Activated naive CD4-positive, alpha-beta T cell treated with anti-CD3 and anti-CD28 coated beads, Interleukin-2, amount 10 ng/mL, durations not matched to agents 7 days and 5 days (primary cell): ENCODE measurements around the gene ACAN.

ENCODE experiments used
- CTCF ChIA-PET: fragments of 350-600 bp; sonication (Branson Sonifier 250); formaldehyde crosslinking; loops from one replicate; lab custom pipeline; 2021; ENCODE audit warnings: antibody characterized with exemption; lab: Charles Lee
- DNase-seq: peaks from one replicate; pipeline ENCODE4 v3.0.0-alpha.2; 2020
- H3K27ac Mint-ChIP-seq: one replicate; pipeline ENCODE4 v1.8.0; 2021; ENCODE audit warnings: mild to moderate bottlenecking, moderate library complexity, mixed read lengths
- H3K27me3 Mint-ChIP-seq: one replicate; pipeline ENCODE4 v1.8.0; 2021; ENCODE audit warnings: mild to moderate bottlenecking, mixed read lengths
- H3K36me3 Mint-ChIP-seq: one replicate; pipeline ENCODE4 v1.8.0; 2021; ENCODE audit warnings: mixed read lengths
- H3K4me1 Mint-ChIP-seq: one replicate; pipeline ENCODE4 v1.8.0; 2021; ENCODE audit warnings: mixed read lengths
- H3K4me3 Mint-ChIP-seq: one replicate; pipeline ENCODE4 v1.8.0; 2021; ENCODE audit warnings: mild to moderate bottlenecking, moderate library complexity, mixed read lengths
- H3K9me3 Mint-ChIP-seq: one replicate; pipeline ENCODE4 v1.8.0; 2021; ENCODE audit warnings: mixed read lengths

Gene ACAN

GRCh38 chr15:88841236-88841635, 38.0 kb downstream of the ACAN start:
- H3K27ac Mint-ChIP-seq, result no peak overlapping the region
- CTCF ChIA-PET, result interaction anchor here (0.6 kb wide), 1 partner anchor 238 kb away, joined by 3 read pairs; no protein-coding TSS in a partner anchor
- no peaks in the 10 kb centered on the region for H3K9me3 Mint-ChIP-seq
- no peaks in the 10 kb centered on the region for H3K36me3 Mint-ChIP-seq
- no peaks in the 10 kb centered on the region for H3K4me1 Mint-ChIP-seq
- DNase-seq, result no peak
- no peaks in the 10 kb centered on the region for H3K27me3 Mint-ChIP-seq
- H3K4me3 Mint-ChIP-seq, result no peak overlapping the region

- no peak for DNase-seq
- CTCF ChIA-PET, result no interaction called here
- Mint-ChIP-seq H3K9me3 (no peaks in the 10 kb centered on the region), H3K27me3 (no peaks in the 10 kb centered on the region), H3K4me1 (no peaks in the 10 kb centered on the region), H3K4me3 (no peak overlapping the region), H3K36me3 (no peaks in the 10 kb centered on the region), H3K27ac (no peak overlapping the region)
Measured at GRCh38 chr15:88842156-88842555, 38.9 kb downstream of the ACAN start.

GRCh38 chr15:88843334-88843733, 40.1 kb downstream of the ACAN start:
- CTCF ChIA-PET, result interaction anchor here (1.9 kb wide), 1 partner anchor 9 kb away, joined by 6 read pairs; no protein-coding TSS in a partner anchor
- Mint-ChIP-seq H3K27ac (no peak overlapping the region), H3K9me3 (no peaks in the 10 kb centered on the region), H3K4me3 (no peak overlapping the region), H3K36me3 (no peaks in the 10 kb centered on the region), H3K27me3 (no peaks in the 10 kb centered on the region), H3K4me1 (no peaks in the 10 kb centered on the region)
- DNase-seq, result no peak

- Mint-ChIP-seq H3K27ac (no peak overlapping the region), H3K4me3 (no peak overlapping the region), H3K36me3 (no peaks in the 10 kb centered on the region), H3K27me3 (no peaks in the 10 kb centered on the region), H3K4me1 (no peaks in the 10 kb centered on the region), H3K9me3 (no peaks in the 10 kb centered on the region)
- CTCF ChIA-PET, result interaction anchor here (0.6 to 1.9 kb wide), 2 partner anchors 10 to 656 kb away, joined by 4 to 6 read pairs; no protein-coding TSS in a partner anchor
- DNase-seq, result no peak
Measured at GRCh38 chr15:88844749-88845386, 41.6 kb downstream of the ACAN start.

GRCh38 chr15:88845616-88846015, 42.4 kb downstream of the ACAN start:
- H3K27me3 Mint-ChIP-seq, result no peaks in the 10 kb centered on the region
- no peak overlapping the region for H3K4me3 Mint-ChIP-seq
- H3K9me3 Mint-ChIP-seq, result no peaks in the 10 kb centered on the region
- CTCF ChIA-PET, result interaction anchor here (1.9 kb wide), 1 partner anchor 11 kb away, joined by 6 read pairs; no protein-coding TSS in a partner anchor
- H3K4me1 Mint-ChIP-seq, result no peaks in the 10 kb centered on the region
- H3K36me3 Mint-ChIP-seq, result no peaks in the 10 kb centered on the region
- H3K27ac Mint-ChIP-seq, result no peak overlapping the region
- DNase-seq, result no peak

- Mint-ChIP-seq H3K4me3 (no peak overlapping the region), H3K36me3 (no peaks in the 10 kb centered on the region), H3K27ac (no peak overlapping the region), H3K9me3 (no peaks in the 10 kb centered on the region), H3K4me1 (no peaks in the 10 kb centered on the region), H3K27me3 (peaks cover 5% of the 10 kb centered on the region)
- DNase-seq, result no peak
- CTCF ChIA-PET, result no interaction called here
Measured at GRCh38 chr15:88847144-88847543, 43.9 kb downstream of the ACAN start.

- H3K36me3 Mint-ChIP-seq, result no peaks in the 10 kb centered on the region
- CTCF ChIA-PET, result no interaction called here
- no peaks in the 10 kb centered on the region for H3K9me3 Mint-ChIP-seq
- no peak overlapping the region for H3K4me3 Mint-ChIP-seq
- H3K4me1 Mint-ChIP-seq, result no peaks in the 10 kb centered on the region
- peaks cover 8% of the 10 kb centered on the region for H3K27me3 Mint-ChIP-seq
- H3K27ac Mint-ChIP-seq, result no peak overlapping the region
- no peak for DNase-seq
Measured at GRCh38 chr15:88848203-88848602, 45.0 kb downstream of the ACAN start.

GRCh38 chr15:88849376-88850072, 46.3 kb downstream of the ACAN start:
- Mint-ChIP-seq H3K4me1 (no peaks in the 10 kb centered on the region), H3K36me3 (peaks cover under 1% of the 10 kb centered on the region), H3K27me3 (peaks cover 8% of the 10 kb centered on the region), H3K4me3 (no peak overlapping the region), H3K9me3 (peaks cover 3% of the 10 kb centered on the region), H3K27ac (no peak overlapping the region)
- no peak for DNase-seq
- CTCF ChIA-PET, result no interaction called here

- peaks cover 2% of the 10 kb centered on the region for H3K36me3 Mint-ChIP-seq
- no peaks in the 10 kb centered on the region for H3K4me1 Mint-ChIP-seq
- H3K27ac Mint-ChIP-seq, result no peak overlapping the region
- H3K27me3 Mint-ChIP-seq, result peaks cover 8% of the 10 kb centered on the region
- DNase-seq, result no peak
- H3K4me3 Mint-ChIP-seq, result no peak overlapping the region
- CTCF ChIA-PET, result no interaction called here
- H3K9me3 Mint-ChIP-seq, result peaks cover 10% of the 10 kb centered on the region
Measured at GRCh38 chr15:88852476-88852875, 49.2 kb downstream of the ACAN start.

- Mint-ChIP-seq H3K27ac (no peak overlapping the region), H3K4me1 (no peaks in the 10 kb centered on the region), H3K36me3 (peaks cover 2% of the 10 kb centered on the region), H3K9me3 (peaks cover 8% of the 10 kb centered on the region), H3K27me3 (no peaks in the 10 kb centered on the region), H3K4me3 (no peak overlapping the region)
- CTCF ChIA-PET, result no interaction called here
- DNase-seq, result no peak
Measured at GRCh38 chr15:88858934-88859333, 55.7 kb downstream of the ACAN start.

- Mint-ChIP-seq H3K27me3 (no peaks in the 10 kb centered on the region), H3K4me3 (no peak overlapping the region), H3K27ac (no peak overlapping the region), H3K4me1 (no peaks in the 10 kb centered on the region), H3K9me3 (peaks cover 6% of the 10 kb centered on the region), H3K36me3 (peaks cover 1% of the 10 kb centered on the region)
- DNase-seq, result no peak
- CTCF ChIA-PET, result no interaction called here
Measured at GRCh38 chr15:88859550-88859949, 56.3 kb downstream of the ACAN start.

- no peaks in the 10 kb centered on the region for H3K4me1 Mint-ChIP-seq
- no peak overlapping the region for H3K27ac Mint-ChIP-seq
- H3K36me3 Mint-ChIP-seq, result no peaks in the 10 kb centered on the region
- CTCF ChIA-PET, result no interaction called here
- H3K4me3 Mint-ChIP-seq, result no peak overlapping the region
- no peaks in the 10 kb centered on the region for H3K27me3 Mint-ChIP-seq
- DNase-seq, result no peak
- H3K9me3 Mint-ChIP-seq, result no peaks in the 10 kb centered on the region
Measured at GRCh38 chr15:88860212-88860611, 57.0 kb downstream of the ACAN start.

- Mint-ChIP-seq H3K27ac (no peak overlapping the region), H3K9me3 (no peaks in the 10 kb centered on the region), H3K4me3 (no peak overlapping the region), H3K27me3 (peaks cover 2% of the 10 kb centered on the region), H3K4me1 (no peaks in the 10 kb centered on the region), H3K36me3 (no peaks in the 10 kb centered on the region)
- DNase-seq, result no peak
- CTCF ChIA-PET, result no interaction called here
Measured at GRCh38 chr15:88863412-88863811, 60.2 kb downstream of the ACAN start.

- no peak for DNase-seq
- H3K4me1 Mint-ChIP-seq, result no peaks in the 10 kb centered on the region
- no peaks in the 10 kb centered on the region for H3K9me3 Mint-ChIP-seq
- no peak overlapping the region for H3K27ac Mint-ChIP-seq
- no peaks in the 10 kb centered on the region for H3K36me3 Mint-ChIP-seq
- CTCF ChIA-PET, result no interaction called here
- peaks cover 10% of the 10 kb centered on the region for H3K27me3 Mint-ChIP-seq
- no peak overlapping the region for H3K4me3 Mint-ChIP-seq
Measured at GRCh38 chr15:88864861-88865497, 61.7 kb downstream of the ACAN start.
